SHP77 treated with DMSO at 0.1 percent for 48 hours (cell line): Measurements from ENCODE around the gene XPC.

Experiments
- DNase-seq: peaks from one replicate; lab custom pipeline; 2025; lab: John Stamatoyannopoulos, UW

XPC gene

DNA sequence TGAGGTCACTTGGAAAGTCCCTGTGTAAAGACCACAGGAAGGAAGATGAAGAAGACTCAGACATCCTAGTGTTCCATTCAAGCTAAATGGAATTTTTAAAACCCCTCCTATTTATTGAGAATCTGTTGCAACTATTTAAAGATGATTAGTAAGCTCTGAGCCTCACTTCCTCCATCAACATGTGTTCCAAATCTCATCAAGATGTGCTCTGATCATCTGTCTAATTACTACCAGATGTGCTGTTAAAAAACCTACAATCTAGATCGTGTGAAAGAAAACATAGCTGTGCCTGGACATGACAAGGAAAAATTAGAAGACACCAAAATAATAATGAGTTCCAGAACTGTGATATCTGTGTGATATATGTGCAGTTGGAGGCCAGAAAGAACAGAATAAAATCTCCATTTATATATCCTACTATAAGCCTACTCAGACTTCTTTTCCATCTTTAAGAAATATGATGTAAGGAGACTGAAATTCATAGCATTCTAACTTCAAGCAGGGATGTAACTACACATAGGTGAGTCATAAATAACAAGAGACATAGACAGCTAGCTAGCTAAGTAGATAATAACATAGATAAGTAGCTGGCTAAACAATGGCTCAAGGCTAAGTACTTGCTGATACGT is 7.8 kb downstream of the XPC start:
- DNase-seq = no peak

- DNase-seq = no peak
Observed at GRCh38 chr3:14169871-14170270, 8.5 kb downstream of the XPC start.

- no peak for DNase-seq
Observed at GRCh38 chr3:14169435-14169834, 9.0 kb downstream of the XPC start.

DNA sequence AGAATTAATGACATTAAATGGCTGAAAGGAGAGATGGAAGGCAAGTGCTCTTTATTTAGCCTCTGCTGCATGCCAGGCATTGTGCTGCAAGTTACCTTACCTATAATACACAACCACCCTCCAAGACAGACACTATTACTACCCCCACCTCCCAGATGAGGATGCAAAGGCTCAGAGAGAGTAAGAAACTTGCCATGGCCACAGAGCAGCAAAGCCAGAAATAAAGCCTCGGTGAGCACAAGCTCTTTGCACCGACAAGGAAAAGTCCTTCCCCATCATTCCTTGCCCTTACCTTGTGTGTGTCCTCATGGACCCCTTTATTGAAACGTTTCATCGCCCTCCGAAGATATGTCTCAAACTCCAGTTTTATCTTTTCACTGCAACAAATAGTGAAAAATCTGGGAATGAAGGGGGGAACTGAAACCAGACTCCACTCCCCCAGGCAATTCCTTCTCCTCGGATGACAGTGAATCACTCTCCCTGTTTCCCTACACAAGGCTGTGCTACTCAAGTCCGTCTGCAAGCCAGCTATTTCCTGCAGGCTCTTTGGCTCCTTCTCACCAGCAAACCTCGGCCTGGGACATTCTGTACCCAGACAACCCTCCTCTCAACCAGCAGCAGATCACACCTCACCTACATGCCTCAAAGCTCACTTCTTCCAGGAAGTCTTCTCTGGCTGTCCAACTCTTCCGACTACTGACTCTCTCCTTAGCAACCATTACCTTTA is 11.4 kb downstream of the XPC start:
- DNase-seq = no peak

DNA sequence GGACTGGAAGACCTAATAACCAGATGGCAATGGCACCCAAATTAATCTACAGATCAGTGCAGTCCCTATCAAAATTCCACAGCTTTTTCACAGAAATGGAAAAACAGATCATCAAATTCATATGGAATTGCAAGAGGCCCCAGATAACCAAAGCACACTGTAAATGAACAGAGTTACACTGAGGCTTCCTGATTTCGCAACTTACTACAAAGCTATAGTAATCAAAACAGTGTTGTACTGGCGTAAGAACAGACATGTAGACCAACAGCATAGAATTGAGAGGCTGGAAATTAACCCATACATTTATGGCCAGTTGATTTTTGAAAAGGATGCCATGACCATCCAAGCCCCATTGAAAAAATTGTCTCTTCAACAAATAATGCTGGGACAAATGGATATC is 16.2 kb downstream of the XPC start:
- no peak for DNase-seq

GRCh38 chr3:14161282-14161681 is 17.1 kb downstream of the XPC start:
- DNase-seq = no peak

DNA sequence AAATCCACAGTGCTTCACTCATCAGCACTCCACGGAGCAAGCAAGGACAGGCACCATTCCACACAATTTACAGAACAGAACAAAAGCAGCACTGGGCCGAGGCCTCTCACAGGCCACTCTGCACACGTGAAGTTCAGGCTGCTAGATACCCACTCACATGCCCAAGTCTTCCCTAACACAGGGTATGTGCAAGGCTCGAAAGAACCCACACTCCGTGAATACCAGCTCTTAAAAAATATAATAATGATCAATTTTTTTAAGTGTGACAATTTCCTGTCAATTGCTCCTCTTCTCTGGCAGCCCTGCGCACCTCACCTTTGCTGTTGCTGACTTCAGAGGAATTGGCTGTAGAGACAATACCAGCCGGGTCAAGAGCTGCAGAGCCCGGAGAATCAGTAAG is 19.0 kb downstream of the XPC start:
- no peak for DNase-seq

GRCh38 chr3:14158370-14158769 is 20.0 kb downstream of the XPC start:
- DNase-seq = no peak

DNA sequence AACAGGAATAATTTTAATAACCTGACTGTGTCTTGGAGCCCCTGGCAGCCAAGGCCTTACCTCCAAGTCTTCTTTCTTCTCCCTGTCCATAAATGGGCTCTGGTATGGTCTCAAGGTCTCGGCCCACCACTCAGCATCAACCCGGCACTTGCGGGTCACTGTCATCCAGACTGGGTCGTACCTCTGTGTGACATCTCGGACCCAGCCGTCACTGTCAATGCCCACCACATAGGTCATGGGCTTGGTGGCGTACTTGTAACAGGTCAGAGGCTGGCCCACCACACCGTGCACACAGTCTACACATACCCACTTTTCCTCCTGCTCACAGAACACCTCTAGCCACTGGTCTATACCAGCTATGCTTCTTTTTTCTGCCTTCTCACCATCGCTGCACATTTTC is 20.4 kb downstream of the XPC start:
- no peak for DNase-seq

- no peak for DNase-seq
Observed at GRCh38 chr3:14156843-14157561, 21.4 kb downstream of the XPC start.

GRCh38 chr3:14156201-14156600 is 22.2 kb downstream of the XPC start:
- DNase-seq = no peak

DNA sequence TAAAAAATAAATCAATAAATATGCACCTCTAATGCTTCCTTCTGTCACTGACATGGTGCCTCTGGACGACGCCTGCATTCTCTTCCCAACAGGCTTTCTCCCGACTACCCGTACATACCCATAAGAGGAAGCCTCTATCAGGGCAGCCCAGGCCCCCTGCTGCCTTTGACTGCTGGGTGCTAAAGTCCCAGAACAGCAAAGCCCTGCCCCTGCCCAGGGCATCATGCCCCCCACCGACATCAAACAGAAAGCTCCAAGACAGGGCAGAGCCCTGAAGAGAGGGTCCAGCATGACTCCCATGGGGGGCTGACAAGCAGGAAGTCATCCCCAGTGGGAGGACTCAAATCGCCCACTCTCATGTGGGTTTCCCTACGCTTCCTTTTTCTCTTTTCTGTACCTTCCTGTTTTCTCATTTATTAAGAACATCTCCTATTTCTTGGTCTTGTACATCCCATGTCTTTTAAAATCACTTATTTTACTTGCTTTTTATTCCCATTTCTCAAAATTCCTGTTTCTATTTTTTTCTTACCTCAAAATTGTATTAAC is 23.4 kb downstream of the XPC start:
- DNase-seq = no peak

GRCh38 chr3:14154276-14154675 is 24.1 kb downstream of the XPC start:
- DNase-seq = no peak

DNA sequence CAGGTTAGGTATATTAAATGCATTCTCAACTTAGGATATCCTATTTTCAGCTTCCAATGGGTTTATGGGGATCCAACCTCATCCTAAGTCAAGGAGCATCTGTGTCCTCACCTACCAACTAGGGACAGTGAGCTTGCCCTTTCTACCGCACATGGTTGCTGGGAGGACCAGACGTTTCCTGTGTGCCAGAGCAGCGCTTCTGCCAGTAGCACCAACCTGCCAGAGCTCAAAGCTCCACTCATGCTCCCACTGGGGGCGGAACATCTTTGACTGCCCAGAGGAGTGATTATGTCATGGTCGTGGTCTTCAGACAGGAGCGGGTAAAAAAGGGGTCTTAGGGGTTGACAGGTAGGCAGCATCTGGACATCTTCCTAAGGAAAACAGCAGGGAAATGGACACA is 24.7 kb downstream of the XPC start:
- no peak for DNase-seq

GRCh38 chr3:14152963-14153355 is 25.4 kb downstream of the XPC start:
- DNase-seq = no peak

- peak; percentile 38 for DNase-seq
Observed at GRCh38 chr3:14152233-14152962, 26.0 kb downstream of the XPC start.

DNA sequence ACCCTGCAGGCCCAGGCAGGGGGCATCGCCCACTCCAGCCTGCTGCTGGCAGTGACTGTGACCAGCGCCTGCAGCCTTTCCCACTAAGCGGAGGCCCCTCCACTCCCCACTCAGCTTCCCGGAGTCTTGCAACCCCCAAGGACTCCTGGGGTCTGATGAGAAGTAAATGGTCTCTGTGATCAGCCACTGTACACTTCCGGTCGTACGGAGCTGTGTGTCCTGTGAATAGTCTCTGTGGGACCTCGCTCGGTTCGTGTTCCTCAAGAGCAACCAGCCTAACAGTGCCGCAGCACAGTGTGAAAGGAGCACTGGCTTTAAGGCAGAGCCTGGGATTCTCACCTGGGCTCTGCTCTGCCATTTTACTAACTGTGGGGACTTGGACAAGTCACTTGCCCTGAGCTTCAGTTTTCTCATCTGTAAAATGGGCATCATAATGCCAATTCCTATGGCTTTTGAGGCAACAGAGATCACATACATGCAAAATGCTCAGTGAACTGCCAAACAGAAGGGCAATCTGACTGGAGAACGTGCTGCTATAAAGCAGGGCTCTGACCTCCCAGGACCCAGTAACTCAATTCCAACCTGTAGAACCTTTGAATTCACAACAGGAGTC is 26.8 kb downstream of the XPC start:
- no peak for DNase-seq

GRCh38 chr3:14150491-14151230 is 27.7 kb downstream of the XPC start:
- DNase-seq = no peak

DNA sequence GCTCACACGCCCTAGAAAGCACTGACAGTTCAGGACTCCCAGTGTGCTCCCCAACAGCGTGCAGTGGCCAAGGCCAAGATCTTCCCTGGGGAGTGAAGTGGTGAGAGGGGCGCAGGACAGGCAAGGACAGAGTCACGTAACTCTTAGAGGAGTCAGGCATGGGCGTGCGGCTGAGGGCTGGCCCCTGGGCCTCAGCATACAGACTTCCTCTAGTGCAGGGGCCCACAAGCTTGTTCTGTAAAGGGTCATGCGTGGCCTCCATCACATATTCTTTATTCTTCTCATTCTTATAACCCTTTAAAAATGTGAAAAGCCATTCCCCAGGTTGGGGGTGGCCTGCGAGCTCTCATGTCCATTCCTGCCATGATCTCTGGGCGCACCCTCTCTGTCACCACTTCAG is 28.3 kb downstream of the XPC start:
- DNase-seq = no peak

DNA sequence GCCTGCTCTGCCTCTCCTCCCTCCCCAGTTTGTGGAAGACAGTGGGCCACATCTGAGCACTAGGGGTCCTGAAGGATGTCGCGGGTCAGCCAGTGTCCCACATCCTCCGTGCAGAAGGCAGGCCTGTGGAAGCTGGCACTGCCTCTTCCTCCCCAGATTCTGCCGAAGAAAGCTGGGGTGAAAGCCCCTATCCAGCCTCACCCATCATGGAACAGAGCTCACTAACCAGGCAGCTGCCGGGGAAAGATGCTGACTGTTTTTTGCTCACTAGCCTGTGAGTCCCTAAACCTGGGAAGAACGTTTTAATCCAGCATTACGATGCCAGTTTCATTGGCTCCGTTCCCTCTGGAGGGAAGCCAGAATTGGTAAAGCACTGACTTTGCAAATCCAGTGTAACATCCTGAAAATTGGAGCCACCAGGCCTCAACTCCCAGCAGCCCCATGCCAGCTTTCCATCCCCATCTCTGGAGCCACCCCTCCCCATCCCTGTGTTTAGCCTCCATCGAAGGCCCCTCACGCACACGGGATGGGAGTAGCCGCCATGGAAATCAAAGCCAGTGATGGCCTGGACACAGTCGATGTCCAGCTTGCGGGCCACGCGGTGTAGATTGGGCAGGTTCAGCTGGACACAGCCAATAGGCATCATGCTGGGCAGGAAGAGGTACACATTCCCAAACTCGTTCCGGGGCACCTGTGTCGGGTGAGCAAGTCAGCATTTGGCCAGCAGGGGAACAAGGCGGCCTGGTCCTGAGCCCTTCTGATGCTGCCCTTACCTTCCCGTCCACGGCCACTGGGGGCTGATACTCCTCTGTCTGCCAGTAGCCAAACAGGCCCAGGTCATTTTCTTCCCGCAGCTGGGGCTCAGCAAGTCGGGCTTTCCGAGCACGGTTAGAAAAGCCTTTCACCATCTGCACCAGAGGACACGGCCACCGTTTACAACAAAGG is 30.1 kb downstream of the XPC start:
- no peak for DNase-seq
